ENCODE results near the gene OSMR. TPM values are rescaled to one million over a fixed set of nuclear protein-coding genes. Genes with fewer than 3 reads are reported as not detected.

The OSMR gene
- total and polyA plus RNA-seq, 2 of the 13 experiments (the other 11 are each of a cell fraction or from before 2014, with no cell fraction given): 21.3 to 86.5 TPM

- Histone ChIP-seq H3K4me3 (replicated peaks in 1 of 3; ENCODE audit: insufficient read depth in 1 of 3, low read depth in 2 of 3, low read length in 3 of 3) (no peak overlapping the region), H3K27me3 (ENCODE audit: control insufficient read depth in 1 of 2, insufficient read depth in 2 of 2, low read length in 2 of 2) (no peaks in the 10 kb centered on the region), H3K9me3 (ENCODE audit: low read length) (no peaks in the 10 kb centered on the region), H3K27ac (ENCODE audit: extremely low read length, insufficient read depth, low read length) (no peak overlapping the region), H3K4me2 (ENCODE audit: low read depth, low read length) (no peak overlapping the region), H3K36me3 (replicated peaks in 1 of 2; ENCODE audit: control insufficient read depth in 1 of 2, insufficient read depth in 2 of 2, low read length in 2 of 2) (peaks cover 5 to 43% of the 10 kb centered on the region in 2 experiments; a peak in 4 of 5 replicates), H4K20me1 (ENCODE audit: insufficient read depth, low read length) (no peaks in the 10 kb centered on the region), H3K4me1 (ENCODE audit: insufficient read depth, low read length) (no peaks in the 10 kb centered on the region), H3K9ac (ENCODE audit: insufficient read depth, low read depth, low read length) (no peak overlapping the region), H2AFZ (ENCODE audit: low read length) (no peak overlapping the region), H3K79me2 (ENCODE audit: insufficient read depth, low read length) (no peaks in the 10 kb centered on the region)
- DNase-seq (ENCODE audit: low spot score) (no peak), ATAC-seq (no peak), FAIRE-seq (no peak)
- BruUV-seq (replicated peaks): no TSS peak
- ChIA-PET POLR2A (no interaction called here), CTCF (ENCODE audit: low intra/inter-chr PET ratio, low total read pairs) (no interaction called here)
- 96% methylated on average over 4 of the region's 4 CpGs for WGBS (ENCODE audit: low lambda C conversion rate)
- in situ Hi-C loops (cut with HindIII; ENCODE audit: extremely low pct_ligation_motif_present, low pct_unique_long_range_greater_than_20kb) (no loop called here), intact Hi-C loops (cut with micrococcal nuclease; ENCODE audit: unreplicated experiment) (no loop called here)
- TF ChIP-seq ZNF547 (CRISPR knock-in tag; IDR thresholded peaks at IDR 0.05) (no peak), RBAK (CRISPR knock-in tag; IDR thresholded peaks at IDR 0.05) (no peak), ADNP (CRISPR knock-in tag; IDR thresholded peaks at IDR 0.05) (no peak), GLMP (CRISPR knock-in tag; IDR thresholded peaks at IDR 0.05; ENCODE audit: borderline replicate concordance) (no peak), KDM6A (CRISPR knock-in tag; IDR thresholded peaks at IDR 0.05; ENCODE audit: low read depth) (no peak), THAP11 (CRISPR knock-in tag; IDR thresholded peaks at IDR 0.05) (no peak), ZNF17 (CRISPR knock-in tag; IDR thresholded peaks at IDR 0.05) (no peak), SP4 (CRISPR knock-in tag; IDR thresholded peaks at IDR 0.05) (no peak)
- TF ChIP-seq, protein P1, sequence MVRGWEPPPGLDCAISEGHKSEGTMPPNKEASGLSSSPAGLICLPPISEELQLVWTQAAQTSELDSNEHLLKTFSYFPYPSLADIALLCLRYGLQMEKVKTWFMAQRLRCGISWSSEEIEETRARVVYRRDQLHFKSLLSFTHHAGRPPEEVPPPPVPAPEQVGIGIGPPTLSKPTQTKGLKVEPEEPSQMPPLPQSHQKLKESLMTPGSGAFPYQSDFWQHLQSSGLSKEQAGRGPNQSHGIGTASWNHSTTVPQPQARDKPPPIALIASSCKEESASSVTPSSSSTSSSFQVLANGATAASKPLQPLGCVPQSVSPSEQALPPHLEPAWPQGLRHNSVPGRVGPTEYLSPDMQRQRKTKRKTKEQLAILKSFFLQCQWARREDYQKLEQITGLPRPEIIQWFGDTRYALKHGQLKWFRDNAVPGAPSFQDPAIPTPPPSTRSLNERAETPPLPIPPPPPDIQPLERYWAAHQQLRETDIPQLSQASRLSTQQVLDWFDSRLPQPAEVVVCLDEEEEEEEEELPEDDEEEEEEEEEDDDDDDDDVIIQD (CRISPR knock-in tag; IDR thresholded peaks at IDR 0.05; ENCODE audit: low read depth): no peak
Measured at GRCh38 chr5:38944282-38944681, 98.5 kb downstream of the OSMR start.
